Right ventricle myocardium superior (tissue), 1 donor: ENCODE results near the gene IGSF23. TPM values are rescaled to one million over a fixed set of nuclear protein-coding genes. Genes with fewer than 3 reads are reported as not detected.
"Not testable (repeated sequence)": the region's sequence is repeated elsewhere in the genome, so short reads cannot be mapped to it uniquely, and the experiment has no call there.

Experiments
- ATAC-seq: fragments of 200-7000 bp; cut with Tn5 transposase; one replicate; pipeline ENCODE4 v1.9.1; 2020; ENCODE audit warnings: mild to moderate bottlenecking; ENCODE audit not compliant: poor library complexity
- DNase-seq: peaks from one replicate; pipeline ENCODE4 v3.0.0-alpha.2; 2020
- intact Hi-C: fragments of 100-400 bp; cut with DNase I; formaldehyde crosslinking; loops from one replicate; pipeline ENCODE4 v1.11.2; 2022
- microRNA-seq: library from miRNA; unstranded; fragments of <30 nt; microRNA quantifications from one replicate; pipeline ENCODE4 v1.2.0, GENCODE V29; 2020
- total RNA-seq: library from RNA; stranded (reverse); fragmentation: NEBNext Ultra II Directional; extraction: Animal tissue kit (Norgen Biotek cat#: 25700); gene quantifications from one replicate; pipeline ENCODE4 v1.2.1, GENCODE V29; 2021
- donor health status: DM: no; HTN: yes; CAD: no; lungs with severe emphysema.

The IGSF23 gene
- total RNA-seq, 1 donor from 2014 or later: not detected

- intact Hi-C loops: no loop called here
- DNase-seq (no peak), ATAC-seq (no peak)
These were observed 63.9 kb downstream of the IGSF23 start for GRCh38 chr19:44677019-44677811.

DNA sequence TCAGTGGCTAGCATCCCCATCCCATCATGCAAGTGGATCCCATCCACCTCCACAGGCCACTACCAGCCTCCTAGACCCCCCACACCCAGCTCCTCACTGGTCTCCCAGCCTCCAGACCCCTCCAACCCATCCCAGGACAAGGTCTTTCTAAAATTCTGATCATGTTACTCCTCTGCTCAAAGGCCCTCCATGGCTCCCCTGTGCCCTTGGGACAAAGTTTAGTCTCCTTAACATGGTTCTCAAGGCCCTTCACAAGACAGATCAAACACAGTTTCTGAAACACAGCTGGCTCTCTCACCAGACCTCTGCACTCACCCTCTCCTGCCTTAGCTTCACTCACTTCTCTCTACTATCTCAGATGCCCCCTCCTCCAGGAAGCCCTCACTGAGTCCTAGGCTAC, 67.2 kb downstream of the IGSF23 start:
- intact Hi-C loops: no loop called here
- ATAC-seq: no peak
- DNase-seq: no peak

DNA sequence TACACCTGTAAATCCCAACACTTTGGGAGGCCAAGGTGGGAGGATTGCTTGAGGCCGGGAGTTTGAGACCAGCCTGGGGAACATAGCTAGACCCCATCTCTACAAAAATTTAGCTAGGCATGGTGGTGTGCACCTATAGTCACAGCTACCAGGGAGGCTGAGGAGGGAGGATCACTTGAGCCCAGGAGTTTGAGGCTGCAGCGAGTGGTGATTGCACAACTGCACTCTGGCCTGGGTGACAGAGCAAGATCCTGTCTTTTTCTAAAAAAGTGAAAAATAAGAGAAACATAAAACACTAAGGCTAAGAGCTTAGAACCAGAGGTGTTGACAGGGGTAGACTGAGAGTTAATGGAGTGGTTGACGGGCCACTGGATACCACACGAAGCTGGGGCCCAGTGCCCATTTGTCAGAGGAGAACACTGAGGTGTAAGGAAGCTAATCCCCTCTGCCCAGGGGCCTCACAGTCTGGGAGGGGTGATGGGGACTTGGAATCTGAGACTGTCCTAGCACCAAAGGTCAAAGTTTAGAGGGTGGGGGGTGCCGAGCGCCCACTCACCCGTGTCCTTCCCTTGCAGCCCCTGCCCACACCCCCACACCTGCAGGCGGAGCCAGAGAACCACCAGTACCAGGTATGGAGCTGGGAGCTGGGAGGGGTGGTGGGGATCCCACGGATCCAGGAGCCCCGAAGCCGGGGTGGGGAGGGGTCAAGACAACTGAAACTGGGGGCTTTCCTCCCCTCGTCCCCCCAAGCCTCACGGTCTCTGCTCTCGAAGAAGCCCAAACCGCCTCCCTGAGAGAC, 68.8 kb downstream of the IGSF23 start:
- intact Hi-C loops: no loop called here
- ATAC-seq (no peak), DNase-seq (no peak)

GRCh38 chr19:44682807-44683206, 69.4 kb downstream of the IGSF23 start:
- intact Hi-C loops: no loop called here
- ATAC-seq: no peak
- DNase-seq: no peak

GRCh38 chr19:44683434-44684210, 70.3 kb downstream of the IGSF23 start:
- intact Hi-C loops: no loop called here
- DNase-seq (no peak), ATAC-seq (no peak)

GRCh38 chr19:44684396-44684795, 71.0 kb downstream of the IGSF23 start:
- ATAC-seq, intact Hi-C loops, DNase-seq: not testable (repeated sequence)

DNA sequence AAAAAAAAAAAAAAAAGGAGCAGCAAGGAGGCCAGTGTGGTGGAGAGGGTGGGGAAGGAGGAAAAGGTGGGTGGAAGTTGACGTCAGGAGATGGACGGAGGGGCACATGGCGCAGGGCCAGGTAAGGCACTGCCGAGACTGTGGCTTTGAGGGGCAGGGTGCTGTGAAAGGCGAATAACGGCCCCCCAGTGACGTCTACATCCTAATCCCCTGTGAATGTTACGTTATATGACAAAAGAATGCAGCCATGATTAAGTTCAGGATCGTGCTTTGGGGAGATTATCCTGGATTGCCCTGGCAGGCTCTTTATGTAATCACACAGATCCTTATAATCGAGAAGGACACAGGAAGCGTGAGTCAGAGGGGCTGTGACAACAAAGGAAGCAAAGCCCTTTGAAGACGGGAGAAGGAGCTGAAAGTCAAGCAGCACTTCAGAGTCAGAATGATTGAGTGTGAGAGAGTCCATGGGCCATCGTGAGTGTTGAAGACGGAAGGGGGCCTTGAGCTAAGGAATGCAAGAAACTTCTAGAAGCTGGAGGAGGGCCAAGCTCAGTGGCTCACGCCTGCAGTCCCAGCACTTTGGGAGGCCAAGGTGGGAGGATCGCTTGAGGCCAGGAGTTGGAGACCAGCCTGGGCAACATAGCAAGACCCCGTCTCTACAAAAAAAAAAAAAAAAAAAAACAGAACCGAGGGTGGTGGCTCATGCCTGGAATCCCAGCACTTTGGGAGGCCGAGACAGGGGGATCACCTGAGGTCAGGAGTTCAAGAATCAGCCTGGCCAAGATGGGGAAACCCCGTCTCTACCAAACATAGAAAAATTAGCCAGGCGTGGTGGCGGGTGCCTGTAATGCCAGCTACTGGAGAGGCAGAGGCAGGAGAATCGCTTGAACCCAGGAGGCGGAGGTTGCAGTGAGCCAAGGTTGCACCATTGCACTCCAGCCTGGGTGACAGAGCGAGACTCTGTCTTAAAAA, 71.8 kb downstream of the IGSF23 start:
- DNase-seq (no peak), ATAC-seq (peak; percentile 35)
- intact Hi-C loops: no loop called here

DNA sequence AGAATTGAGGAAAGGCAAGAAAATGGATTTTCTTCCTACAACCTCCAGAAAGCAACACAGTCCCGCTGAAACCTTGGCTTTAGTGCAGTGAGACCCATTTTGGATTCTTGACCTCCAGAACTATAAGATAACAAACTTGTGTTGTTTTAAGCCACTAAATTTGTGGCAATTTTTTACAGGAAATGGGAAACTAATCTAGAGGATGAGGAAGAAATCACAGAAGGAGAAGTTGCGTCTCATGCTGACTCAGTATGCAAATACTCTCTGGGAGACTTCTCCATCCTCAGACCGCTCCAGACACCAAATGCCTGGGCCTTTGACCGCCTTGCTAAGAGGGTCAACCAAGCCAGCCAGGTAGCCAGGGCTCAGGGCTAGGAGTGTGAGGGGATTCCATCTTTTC, 72.5 kb downstream of the IGSF23 start:
- no peak for DNase-seq
- ATAC-seq: no peak
- intact Hi-C loops: no loop called here

Small RNA genes lying within 50 kb of the gene (microRNA-seq; reads per million reads assigned to microRNA genes)
- gene MIR4531: not detected

Other genes with a start within 250 kb of the IGSF23 start
- 4.9 TPM for gene ZNF285, start 212.0 kb upstream of the IGSF23 start, total RNA-seq
- gene ZNF229, start 165.1 kb upstream of the IGSF23 start, total RNA-seq: 6.1 TPM
- 4.6 TPM for gene ZNF180, start 113.0 kb upstream of the IGSF23 start, total RNA-seq
- not detected for gene CEACAM20, start 83.9 kb upstream of the IGSF23 start, total RNA-seq
- 32.1 TPM for gene PVR, start 30.3 kb downstream of the IGSF23 start, total RNA-seq
- 3.9 TPM for gene CEACAM19, start 57.9 kb downstream of the IGSF23 start, total RNA-seq
- not detected for gene CEACAM16, start 85.6 kb downstream of the IGSF23 start, total RNA-seq
- gene BCL3, start 135.1 kb downstream of the IGSF23 start, total RNA-seq: 14.6 TPM
- not detected for gene CBLC, start 164.3 kb downstream of the IGSF23 start, total RNA-seq
- 86.2 TPM for gene BCAM, start 195.5 kb downstream of the IGSF23 start, total RNA-seq
- gene NECTIN2, start 232.7 kb downstream of the IGSF23 start, total RNA-seq: 36.9 TPM